Measurements from ENCODE around the gene DNAJB9. TPM values are rescaled to one million over a fixed set of nuclear protein-coding genes. Genes with fewer than 3 reads are reported as not detected.
"Not testable (repeated sequence)": the region's sequence is repeated elsewhere in the genome, so short reads cannot be mapped to it uniquely, and the experiment has no call there.

Gene DNAJB9
- total RNA-seq = 10 to 100 TPM; 10.1 to 13.3 TPM

GRCh38 chr7:108569381-108570145, at the start of gene DNAJB9, which contains the start of gene THAP5:
DNAJB9 (plus strand) TSS chr7:108569874; CDS start chr7:108571727, 1,853 bp downstream.
THAP5 (minus strand) TSS chr7:108569706; CDS start chr7:108569569, 137 bp downstream.
- H3K9me3 Mint-ChIP-seq = no peaks in the 10 kb centered on the region
- peaks cover 53% of the 10 kb centered on the region for H3K36me3 Mint-ChIP-seq (ENCODE audit: low read depth)

GRCh38 chr7:108522780-108523179, 46.9 kb upstream of the DNAJB9 start:
- ChIA-PET CTCF (interaction anchor here (0.9 kb wide), 1 partner anchor 9 kb away, joined by 3 read pairs; no protein-coding TSS in a partner anchor), POLR2A (no interaction called here)
- Mint-ChIP-seq H3K27ac (no peak overlapping the region), H3K27me3 (no peaks in the 10 kb centered on the region), H3K36me3 (ENCODE audit: low read depth) (peaks cover 17% of the 10 kb centered on the region), H3K9me3 (peaks cover 3% of the 10 kb centered on the region), H3K4me3 (no peak overlapping the region), H3K4me1 (peaks cover 44% of the 10 kb centered on the region)
- DNase-seq = no peak

More at GRCh38 chr7:108569381-108570145, at the start of gene DNAJB9, which contains the start of gene THAP5:
- DNase-seq = peak; percentile 100
- ChIA-PET POLR2A (interaction anchor here (1.4 kb wide), 1 partner anchor 43 kb away, joined by 5 read pairs; the partner anchor contains the start of gene PNPLA8), CTCF (interaction anchor here (0.6 to 1.3 kb wide), 6 partner anchors 8 to 1385 kb away, joined by 3 to 4 read pairs (median 3); partner anchors contain the start of gene PNPLA8)
- no peaks in the 10 kb centered on the region for H3K27me3 Mint-ChIP-seq
- H3K4me3 Mint-ChIP-seq = peak within 1 kb of the TSS; percentile 100
- H3K27ac Mint-ChIP-seq = peak within 1 kb of the TSS; percentile 100
- peaks cover 49% of the 10 kb centered on the region for H3K4me1 Mint-ChIP-seq

GRCh38 chr7:108525327-108525984, 44.2 kb upstream of the DNAJB9 start:
- Mint-ChIP-seq H3K36me3 (ENCODE audit: low read depth) (peaks cover 7% of the 10 kb centered on the region), H3K9me3 (no peaks in the 10 kb centered on the region), H3K4me1 (peaks cover 48% of the 10 kb centered on the region), H3K27me3 (no peaks in the 10 kb centered on the region), H3K4me3 (peak overlapping the region; percentile 95), H3K27ac (peak overlapping the region; percentile 99)
- ChIA-PET CTCF (interaction anchor here (1.0 to 1.4 kb wide), 4 partner anchors 8 to 44 kb away, joined by 3 to 6 read pairs (median 4); partner anchors contain the start of genes DNAJB9 and THAP5), POLR2A (interaction anchor here (0.7 to 1.7 kb wide), 2 partner anchors 44 to 1863 kb away, joined by 3 to 5 read pairs; partner anchors contain the start of genes DNAJB9 and THAP5)
- no peak for DNase-seq

GRCh38 chr7:108525985-108526767, 43.5 kb upstream of the DNAJB9 start, which contains the start of gene PNPLA8:
PNPLA8 (minus strand) TSS chr7:108526135; CDS start chr7:108515491, 10,644 bp downstream.
- Mint-ChIP-seq H3K27ac (peak within 1 kb of the TSS; percentile 99), H3K4me3 (peak within 1 kb of the TSS; percentile 95), H3K9me3 (no peaks in the 10 kb centered on the region), H3K27me3 (no peaks in the 10 kb centered on the region), H3K4me1 (peaks cover 44% of the 10 kb centered on the region), H3K36me3 (ENCODE audit: low read depth) (peaks cover 5% of the 10 kb centered on the region)
- CTCF ChIA-PET = interaction anchor here (1.0 to 1.4 kb wide), 4 partner anchors 9 to 43 kb away, joined by 3 to 6 read pairs (median 3); partner anchors contain the start of genes DNAJB9 and THAP5
- DNase-seq = peak; percentile 100
- POLR2A ChIA-PET = interaction anchor here (0.7 to 1.7 kb wide), 2 partner anchors 44 to 1863 kb away, joined by 3 to 5 read pairs; partner anchors contain the start of genes DNAJB9 and THAP5

GRCh38 chr7:108526768-108527017, 43.0 kb upstream of the DNAJB9 start:
- ChIA-PET POLR2A (interaction anchor here (1.7 kb wide), 1 partner anchor 43 kb away, joined by 5 read pairs; the partner anchor contains the start of genes DNAJB9 and THAP5), CTCF (interaction anchor here (1.0 to 1.1 kb wide), 2 partner anchors 10 to 16 kb away, joined by 3 read pairs; no protein-coding TSS in a partner anchor)
- peaks cover 39% of the 10 kb centered on the region for H3K4me1 Mint-ChIP-seq
- peak overlapping the region; percentile 99 for H3K27ac Mint-ChIP-seq
- no peak for DNase-seq
- no peaks in the 10 kb centered on the region for H3K9me3 Mint-ChIP-seq
- peaks cover under 1% of the 10 kb centered on the region for H3K36me3 Mint-ChIP-seq (ENCODE audit: low read depth)
- H3K4me3 Mint-ChIP-seq = peak overlapping the region; percentile 95
- H3K27me3 Mint-ChIP-seq = no peaks in the 10 kb centered on the region

- no peak for DNase-seq
- peaks cover 6% of the 10 kb centered on the region for H3K27me3 Mint-ChIP-seq
- H3K4me3 Mint-ChIP-seq = no peak overlapping the region
- ChIA-PET CTCF (no interaction called here), POLR2A (no interaction called here)
- H3K27ac Mint-ChIP-seq = no peak overlapping the region
- no peaks in the 10 kb centered on the region for H3K36me3 Mint-ChIP-seq (ENCODE audit: low read depth)
- no peaks in the 10 kb centered on the region for H3K9me3 Mint-ChIP-seq
- H3K4me1 Mint-ChIP-seq = peaks cover 30% of the 10 kb centered on the region
These were observed 41.4 kb upstream of the DNAJB9 start for GRCh38 chr7:108528183-108528712.

- CTCF ChIA-PET = no interaction called here
- Mint-ChIP-seq H3K4me3 (no peak overlapping the region), H3K9me3 (no peaks in the 10 kb centered on the region), H3K36me3 (ENCODE audit: low read depth) (no peaks in the 10 kb centered on the region), H3K4me1 (peaks cover 19% of the 10 kb centered on the region), H3K27me3 (peaks cover 6% of the 10 kb centered on the region), H3K27ac (no peak overlapping the region)
- POLR2A ChIA-PET = no interaction called here
- no peak for DNase-seq
These were observed 40.3 kb upstream of the DNAJB9 start for GRCh38 chr7:108529341-108529740.

GRCh38 chr7:108533712-108534111, 36.0 kb upstream of the DNAJB9 start:
- Mint-ChIP-seq H3K4me3 (no peak overlapping the region), H3K27ac (no peak overlapping the region), H3K36me3 (ENCODE audit: low read depth) (no peaks in the 10 kb centered on the region), H3K4me1 (no peaks in the 10 kb centered on the region), H3K27me3 (peaks cover 6% of the 10 kb centered on the region), H3K9me3 (no peaks in the 10 kb centered on the region)
- no peak for DNase-seq
- CTCF ChIA-PET = no interaction called here
- POLR2A ChIA-PET = no interaction called here

GRCh38 chr7:108535257-108535656, 34.4 kb upstream of the DNAJB9 start:
- H3K36me3 Mint-ChIP-seq (ENCODE audit: low read depth) = no peaks in the 10 kb centered on the region
- no peak overlapping the region for H3K27ac Mint-ChIP-seq
- peaks cover 6% of the 10 kb centered on the region for H3K27me3 Mint-ChIP-seq
- H3K4me1 Mint-ChIP-seq = no peaks in the 10 kb centered on the region
- DNase-seq = no peak
- ChIA-PET POLR2A (no interaction called here), CTCF (no interaction called here)
- H3K4me3 Mint-ChIP-seq = no peak overlapping the region
- H3K9me3 Mint-ChIP-seq = no peaks in the 10 kb centered on the region

GRCh38 chr7:108535744-108536143, 33.9 kb upstream of the DNAJB9 start:
- H3K4me1 Mint-ChIP-seq = no peaks in the 10 kb centered on the region

GRCh38 chr7:108537229-108537628, 32.4 kb upstream of the DNAJB9 start:
- Mint-ChIP-seq H3K4me1 (no peaks in the 10 kb centered on the region), H3K27ac (no peak overlapping the region), H3K9me3 (no peaks in the 10 kb centered on the region), H3K36me3 (ENCODE audit: low read depth) (no peaks in the 10 kb centered on the region), H3K27me3 (peaks cover 2% of the 10 kb centered on the region), H3K4me3 (no peak overlapping the region)
- POLR2A ChIA-PET = no interaction called here
- DNase-seq = no peak
- CTCF ChIA-PET = interaction anchor here (1.1 kb wide), 1 partner anchor 10 kb away, joined by 3 read pairs; no protein-coding TSS in a partner anchor

More at GRCh38 chr7:108535744-108536143, 33.9 kb upstream of the DNAJB9 start:
- no peak for DNase-seq
- Mint-ChIP-seq H3K9me3 (no peaks in the 10 kb centered on the region), H3K27ac (no peak overlapping the region), H3K4me3 (no peak overlapping the region), H3K36me3 (ENCODE audit: low read depth) (no peaks in the 10 kb centered on the region), H3K27me3 (peaks cover 6% of the 10 kb centered on the region)
- CTCF ChIA-PET = no interaction called here
- POLR2A ChIA-PET = no interaction called here

GRCh38 chr7:108538236-108538635, 31.4 kb upstream of the DNAJB9 start:
- H3K9me3 Mint-ChIP-seq; H3K36me3 Mint-ChIP-seq (ENCODE audit: low read depth); DNase-seq; H3K27ac Mint-ChIP-seq; POLR2A ChIA-PET; H3K27me3 Mint-ChIP-seq; H3K4me1 Mint-ChIP-seq; H3K4me3 Mint-ChIP-seq: not testable (repeated sequence)
- CTCF ChIA-PET = interaction anchor here (0.6 kb wide), 1 partner anchor 78 kb away, joined by 4 read pairs; no protein-coding TSS in a partner anchor

All from activated CD4-positive, alpha-beta T cell treated with anti-CD3 and anti-CD28 coated beads, Interleukin-2, amount 10 ng/mL, durations not matched to agents 7 days and 5 days (primary cell).